Mucosa of gallbladder (tissue), 1 donor: ENCODE results near the gene CCNB2. TPM values are rescaled to one million over a fixed set of nuclear protein-coding genes. Genes with fewer than 3 reads are reported as not detected.
"Not testable (repeated sequence)": the region's sequence is repeated elsewhere in the genome, so short reads cannot be mapped to it uniquely, and the experiment has no call there.

ENCODE experiments used
- DNase-seq: peaks from one replicate; pipeline ENCODE4 v3.0.0-alpha.2; 2020; ENCODE audit warnings: low spot score
- total RNA-seq: library from RNA; stranded (reverse); gene quantifications from one replicate; pipeline ENCODE4 v1.2.1, GENCODE V29; 2021
- donor health status: DM: no; HTN: no; CAD: no.

Gene CCNB2
- 2.2 TPM for total RNA-seq

DNA sequence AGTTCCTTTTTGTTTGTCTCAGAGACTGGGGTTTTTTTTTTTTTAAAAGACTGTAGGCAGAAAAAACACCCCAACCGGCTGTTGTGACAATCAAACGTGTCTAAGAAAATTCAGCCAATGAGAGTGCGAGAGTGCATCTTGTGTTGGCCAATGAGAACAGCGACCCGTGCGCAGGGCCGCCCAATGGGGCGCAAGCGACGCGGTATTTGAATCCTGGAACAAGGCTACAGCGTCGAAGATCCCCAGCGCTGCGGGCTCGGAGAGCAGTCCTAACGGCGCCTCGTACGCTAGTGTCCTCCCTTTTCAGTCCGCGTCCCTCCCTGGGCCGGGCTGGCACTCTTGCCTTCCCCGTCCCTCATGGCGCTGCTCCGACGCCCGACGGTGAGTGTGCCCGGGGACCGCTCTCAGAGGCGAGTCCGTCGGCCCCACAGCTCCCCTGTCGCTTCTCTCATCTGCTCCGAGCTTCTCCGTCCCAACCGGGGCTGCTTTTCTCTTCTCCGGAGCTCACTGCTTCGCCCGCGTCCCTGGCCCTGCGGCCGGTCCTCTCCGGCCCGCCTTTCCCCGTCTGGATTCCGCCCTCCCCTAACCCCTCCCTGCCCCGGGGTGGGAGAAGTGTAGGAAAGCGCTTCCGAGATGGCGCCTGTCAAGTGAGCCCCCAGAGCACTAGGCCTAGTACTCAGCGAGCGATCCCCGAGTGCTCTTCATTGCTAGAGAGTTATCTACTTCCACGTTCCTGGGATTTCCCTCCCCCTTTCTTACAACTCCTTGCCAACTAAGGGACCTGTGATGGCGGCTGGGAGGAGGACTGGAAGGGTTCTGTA lies at the start of gene CCNB2:
TSS of gene CCNB2 (plus strand) at position 235 of the 821 bp plus-strand sequence. CDS start at position 358, 123 bp downstream.
- peak; percentile 91 for DNase-seq

DNA sequence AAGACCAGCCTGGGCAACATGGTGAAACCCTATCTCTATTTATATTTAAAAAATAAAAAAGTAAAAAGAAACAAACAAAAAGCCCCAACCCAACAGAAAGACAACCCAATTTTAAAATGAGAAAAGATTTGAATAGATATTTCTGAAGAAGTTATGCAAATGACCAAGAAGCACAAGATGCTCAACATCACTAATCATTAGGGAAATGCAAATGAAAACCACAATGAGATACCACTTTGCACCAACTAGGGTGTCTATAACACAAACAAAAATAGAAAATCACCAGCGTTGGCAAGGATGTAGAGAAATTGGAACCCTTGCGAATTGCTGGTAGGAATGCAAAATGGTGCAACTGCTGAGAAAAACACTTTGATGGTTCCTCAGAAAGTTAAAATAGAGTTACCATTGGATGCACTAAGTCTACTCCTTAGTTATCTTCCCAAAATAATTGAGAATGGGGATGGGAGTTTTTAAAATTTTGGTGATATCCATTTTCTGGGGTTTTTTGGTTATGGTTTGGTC lies 45.8 kb upstream of the CCNB2 start:
- no peak for DNase-seq

DNA sequence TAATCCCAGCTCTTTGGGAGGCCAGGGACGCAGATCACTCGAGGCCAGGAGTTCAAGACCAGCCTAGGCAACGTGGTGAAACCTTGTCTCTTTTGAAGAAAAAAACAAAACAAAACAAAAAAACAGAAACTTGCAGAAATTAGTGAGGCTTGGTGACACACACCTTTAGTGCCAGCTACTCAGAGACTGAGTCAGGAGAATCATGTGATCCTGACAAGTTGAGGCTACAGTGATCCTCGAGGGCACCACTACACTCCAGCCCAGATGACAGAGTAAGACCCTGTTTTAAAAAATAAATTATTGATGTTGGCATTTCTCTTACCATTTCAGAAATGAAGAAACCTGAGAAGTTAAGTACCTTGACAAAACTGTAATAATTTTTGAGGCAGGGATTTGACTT lies 44.6 kb upstream of the CCNB2 start:
- DNase-seq, result no peak

DNA sequence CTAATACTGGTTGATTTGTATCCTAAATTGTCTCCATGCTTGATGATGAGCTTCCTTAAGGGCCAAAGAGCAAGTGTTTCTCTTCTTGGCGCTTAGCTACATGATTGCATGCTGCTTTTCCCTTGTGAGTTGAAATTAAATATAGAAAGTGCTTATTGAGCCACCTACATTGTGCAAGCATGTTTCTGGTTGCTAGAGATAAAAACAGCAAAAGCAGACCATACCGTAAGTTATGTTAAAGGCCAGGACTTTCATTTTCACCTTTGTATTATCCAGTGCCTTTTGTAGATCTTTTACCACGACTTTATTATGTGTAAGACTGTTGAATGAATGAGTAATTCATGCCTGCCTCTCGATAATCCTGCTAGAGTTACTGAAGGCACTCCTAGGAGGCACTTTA lies 41.9 kb upstream of the CCNB2 start:
- no peak for DNase-seq

DNA sequence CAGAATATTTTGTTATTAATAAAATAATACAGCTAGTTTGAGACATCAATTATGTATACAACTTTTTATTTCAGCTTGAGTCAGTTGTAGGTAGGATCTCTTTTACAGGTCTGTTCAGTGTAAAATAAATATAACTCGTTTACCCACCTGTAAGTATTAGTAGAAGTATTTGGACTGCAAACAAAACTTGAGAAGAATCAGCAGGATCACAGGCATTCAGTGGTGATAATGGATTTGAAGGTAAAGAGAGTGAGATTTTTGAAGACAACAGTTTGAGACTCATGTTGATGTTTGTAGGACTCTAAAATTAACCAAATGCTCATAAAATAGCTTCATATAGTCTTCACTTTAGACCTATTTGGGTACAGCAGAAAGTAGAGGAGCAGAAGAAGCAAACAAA lies 35.5 kb upstream of the CCNB2 start:
- no peak for DNase-seq

DNA sequence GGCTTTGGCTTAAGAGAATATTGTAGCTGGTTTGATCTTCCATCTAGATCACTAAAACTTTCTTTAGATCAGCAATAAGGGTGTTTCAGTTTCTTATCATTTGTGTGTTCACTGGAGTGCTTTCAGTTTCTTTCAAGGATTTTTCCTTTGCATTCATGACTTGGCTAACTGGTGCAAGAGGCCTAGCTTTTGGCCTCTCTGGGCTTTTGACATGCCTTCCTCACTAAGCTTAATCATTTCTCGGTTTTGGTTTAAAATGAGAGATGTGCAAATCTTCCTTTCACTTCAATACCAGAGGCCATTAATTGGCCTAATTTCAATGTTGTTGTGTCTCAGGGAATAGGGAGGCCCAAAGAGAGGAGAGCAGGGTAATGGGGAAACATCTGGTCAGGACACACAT lies 30.3 kb upstream of the CCNB2 start:
- DNase-seq, result no peak

DNA sequence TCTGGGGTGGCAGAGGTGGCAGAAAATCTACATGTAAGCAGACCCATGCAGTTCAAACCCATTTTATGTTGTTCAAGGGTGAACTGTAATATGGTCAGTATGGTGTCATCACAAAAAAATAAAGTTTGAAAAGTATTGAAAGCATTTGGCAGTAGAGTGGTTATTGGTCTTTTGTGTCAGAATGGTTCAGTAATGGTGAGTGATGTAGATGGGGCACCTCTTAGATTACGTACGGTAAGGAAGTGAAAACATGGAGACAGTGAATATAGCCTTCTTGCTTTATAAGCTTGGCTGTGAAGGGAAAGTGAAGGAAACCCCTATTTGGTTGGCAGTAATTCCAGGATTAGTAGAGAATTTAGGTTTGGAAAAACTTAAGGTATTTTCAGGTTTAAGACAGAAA lies 17.2 kb upstream of the CCNB2 start:
- DNase-seq, result no peak

DNA sequence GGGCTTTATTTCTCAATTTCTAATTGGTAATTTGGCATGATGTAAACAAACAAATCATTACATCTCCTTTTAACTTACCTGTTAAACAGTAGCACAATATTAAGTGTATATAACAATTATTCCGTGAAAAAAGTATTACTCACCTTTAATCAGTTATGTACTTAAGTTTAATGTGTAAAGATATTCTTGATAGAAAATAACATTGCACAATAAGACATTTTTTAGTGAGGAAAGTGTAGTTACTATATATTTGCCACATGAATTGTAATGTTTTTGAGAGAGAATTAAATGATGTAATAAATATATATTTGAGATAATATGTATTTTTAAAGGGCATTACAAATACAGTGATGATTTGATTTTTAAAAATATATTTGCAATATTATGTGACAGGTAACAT lies 10.9 kb upstream of the CCNB2 start:
- no peak for DNase-seq

DNA sequence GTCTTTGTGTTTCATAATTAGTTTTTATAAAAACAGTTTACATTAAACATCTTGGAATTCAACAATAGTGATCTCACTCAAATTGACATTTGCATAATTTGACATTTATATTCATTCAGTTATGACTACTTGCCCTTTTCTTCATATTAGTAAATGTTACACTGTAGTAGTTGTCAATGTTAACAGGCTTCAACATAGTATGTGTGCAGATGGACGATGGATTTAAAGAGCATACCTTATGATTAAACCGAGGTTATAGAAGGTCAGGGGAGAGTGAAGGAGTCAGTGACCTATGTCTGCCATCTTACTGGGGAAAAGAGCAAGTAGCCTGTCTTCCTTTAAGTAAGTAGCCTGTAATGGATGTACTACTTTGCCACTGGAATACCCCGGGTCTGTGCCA lies 8.5 kb upstream of the CCNB2 start:
- no peak for DNase-seq

DNA sequence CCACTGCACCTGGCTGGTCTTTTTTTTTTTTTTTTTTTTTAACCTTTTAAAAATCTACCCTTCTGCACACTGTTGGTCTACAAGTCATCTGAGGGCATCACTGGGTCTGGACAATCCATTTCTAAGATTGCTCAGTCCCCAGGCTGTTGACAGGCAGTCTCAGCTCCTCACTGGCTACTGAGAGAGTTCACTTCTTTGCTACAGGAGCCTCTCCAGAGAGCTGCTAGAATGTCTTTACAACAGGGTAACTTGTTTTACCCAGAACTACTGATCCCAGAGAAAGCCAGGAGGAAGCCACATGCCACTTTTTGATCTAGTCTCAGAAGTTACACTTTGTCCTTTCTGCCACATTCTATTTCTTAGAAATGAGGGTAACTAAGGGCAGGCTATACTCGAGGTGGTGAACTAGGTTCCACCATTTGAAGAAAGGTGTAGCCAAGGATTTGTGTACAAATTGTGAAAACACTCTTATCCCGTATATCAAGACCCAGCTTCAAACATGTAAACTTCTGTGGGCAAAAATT lies 5.7 kb upstream of the CCNB2 start:
- DNase-seq, result no peak

DNA sequence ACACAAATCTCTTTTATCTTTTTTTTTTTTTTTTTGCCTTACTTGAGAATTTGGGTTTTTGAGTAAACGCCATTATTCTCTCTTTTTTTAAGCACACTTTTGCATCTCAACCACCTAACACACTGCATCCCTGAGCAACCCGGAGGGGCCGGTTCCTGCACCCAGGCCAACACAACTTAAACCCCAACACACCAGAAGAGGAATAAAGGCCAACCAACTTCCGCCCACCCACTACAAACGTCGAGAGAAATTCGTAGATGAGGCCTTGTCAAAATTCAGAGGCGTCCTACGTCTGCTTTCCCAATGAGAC lies 389 bp upstream of the CCNB2 start:
- no peak for DNase-seq

DNA sequence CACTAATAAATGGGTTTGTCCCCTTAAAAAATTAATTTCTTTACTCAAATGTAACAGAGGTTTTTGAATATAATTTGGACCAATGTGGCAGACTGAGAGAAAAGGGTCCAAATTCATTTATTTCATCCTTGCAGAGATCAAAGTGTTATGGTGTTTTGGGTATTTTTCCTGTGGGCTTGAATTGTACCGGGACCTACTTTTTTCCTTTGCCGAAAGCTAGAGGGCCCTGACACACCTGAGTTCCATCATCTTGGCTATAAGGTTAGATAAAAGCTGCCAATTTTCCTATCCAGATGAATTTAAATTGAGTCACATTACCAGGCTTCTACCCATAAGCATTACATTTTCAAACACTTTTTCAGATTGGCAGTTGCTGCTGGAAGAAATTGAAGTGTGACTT lies 908 bp downstream of the CCNB2 start:
- no peak for DNase-seq

DNA sequence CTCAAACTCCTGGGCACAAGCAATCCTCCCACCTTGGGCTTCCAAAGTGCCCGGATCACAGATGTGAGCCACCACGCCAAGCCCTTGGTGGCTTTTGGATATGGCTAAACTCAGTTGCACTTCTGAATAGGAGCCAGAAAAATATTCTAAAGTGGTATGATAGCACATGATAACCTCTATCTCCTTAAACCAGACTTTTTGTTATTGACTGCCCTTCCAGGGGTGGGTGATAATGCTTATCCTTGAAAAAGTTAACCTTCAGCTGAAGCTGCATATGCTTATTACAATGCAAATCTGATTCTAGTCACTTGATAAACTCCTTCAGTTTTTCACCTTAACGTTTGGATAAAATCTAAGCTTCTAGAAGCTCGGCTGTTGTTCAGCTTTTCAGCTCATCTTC lies 6.3 kb downstream of the CCNB2 start:
- no peak for DNase-seq

DNA sequence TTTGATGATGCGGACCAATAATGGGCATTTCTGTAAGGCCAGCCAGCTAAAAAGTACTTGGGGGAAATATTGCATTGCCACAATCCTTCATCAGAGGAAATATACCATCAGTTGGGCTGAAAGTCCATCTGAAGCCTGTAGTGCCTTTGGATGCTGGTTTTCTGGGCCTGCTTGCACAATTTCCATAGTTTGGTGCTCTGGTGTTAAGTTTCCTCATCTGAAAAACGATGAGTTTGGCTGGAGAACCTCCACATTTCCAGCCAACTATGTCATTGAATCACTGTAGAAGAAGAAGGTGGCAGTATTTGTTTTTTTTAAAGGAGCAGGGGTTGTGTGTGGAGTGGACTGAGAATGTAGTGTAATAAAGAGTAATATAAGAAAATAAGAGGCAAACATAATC lies 10.1 kb downstream of the CCNB2 start:
- no peak for DNase-seq

DNA sequence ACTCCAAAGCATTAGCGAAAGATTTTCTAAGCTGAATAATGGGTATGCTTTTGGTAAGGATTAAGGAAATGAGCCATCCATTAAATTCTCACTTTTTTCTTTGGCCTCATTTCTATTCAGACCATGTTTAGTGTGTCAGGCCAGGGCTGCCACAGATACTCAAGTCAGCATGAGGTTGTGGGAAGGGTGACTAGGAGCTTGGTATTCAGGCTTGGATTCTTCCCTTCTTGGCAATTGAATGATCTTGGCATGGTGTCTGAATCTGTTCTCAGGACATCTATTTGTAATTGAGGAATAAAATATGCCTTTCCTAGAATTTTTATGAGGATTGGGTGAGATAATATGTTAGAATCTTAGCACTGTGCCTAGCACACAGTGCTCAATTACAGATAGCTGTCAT lies 11.2 kb downstream of the CCNB2 start:
- no peak for DNase-seq

DNA sequence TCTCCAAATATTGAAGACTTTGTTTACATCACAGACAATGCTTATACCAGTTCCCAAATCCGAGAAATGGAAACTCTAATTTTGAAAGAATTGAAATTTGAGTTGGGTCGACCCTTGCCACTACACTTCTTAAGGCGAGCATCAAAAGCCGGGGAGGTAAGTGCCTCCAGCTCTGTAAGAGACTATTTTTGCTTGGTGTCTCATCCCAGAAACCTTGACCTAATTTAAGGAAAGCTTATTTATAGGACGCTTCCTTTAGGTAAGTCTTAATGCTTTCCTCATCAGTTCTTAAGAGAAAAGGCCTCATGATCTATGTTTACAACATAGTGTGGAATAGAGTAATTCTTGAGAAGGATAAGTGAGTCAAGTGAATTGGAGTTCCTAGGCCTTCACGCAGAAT lies 11.8 kb downstream of the CCNB2 start:
- no peak for DNase-seq

DNA sequence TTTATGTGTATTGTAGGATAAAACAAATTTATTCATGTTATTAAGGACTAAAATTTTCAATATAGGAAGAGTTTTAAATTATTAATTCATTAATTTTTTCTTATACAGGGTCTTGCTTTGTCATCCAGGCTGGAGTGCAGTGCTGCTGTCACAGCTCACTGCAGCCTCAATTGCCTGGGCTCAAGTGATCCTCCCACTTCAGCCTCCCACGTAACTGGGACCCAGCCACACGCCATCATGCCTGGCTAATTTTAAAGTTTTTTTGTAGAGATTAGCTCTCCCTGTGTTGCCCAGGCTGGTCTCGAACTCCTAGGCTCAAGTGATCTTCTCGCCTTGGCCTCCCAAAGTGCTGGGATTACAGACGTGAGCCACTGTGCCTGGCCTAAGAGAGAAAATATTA lies 14.7 kb downstream of the CCNB2 start:
- no peak for DNase-seq

DNA sequence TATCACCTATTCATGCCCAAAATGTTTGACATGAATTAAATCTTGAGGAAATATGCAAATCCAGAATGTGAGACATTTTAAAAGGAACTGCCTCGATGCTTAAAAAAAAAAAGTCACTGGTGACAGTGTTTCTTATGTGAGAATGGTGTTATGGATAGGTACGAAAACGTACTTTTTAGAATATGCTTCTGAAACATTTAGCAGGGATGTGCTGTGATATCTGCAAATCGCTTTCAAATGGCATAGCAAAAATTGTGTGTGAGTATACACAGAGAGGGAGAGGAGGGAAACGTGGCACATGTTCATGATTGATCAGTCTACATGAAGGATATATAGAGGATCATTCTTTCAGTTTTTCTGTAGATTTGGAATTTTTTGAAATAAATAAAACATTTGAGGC lies 16.0 kb downstream of the CCNB2 start:
- DNase-seq, result no peak

DNA sequence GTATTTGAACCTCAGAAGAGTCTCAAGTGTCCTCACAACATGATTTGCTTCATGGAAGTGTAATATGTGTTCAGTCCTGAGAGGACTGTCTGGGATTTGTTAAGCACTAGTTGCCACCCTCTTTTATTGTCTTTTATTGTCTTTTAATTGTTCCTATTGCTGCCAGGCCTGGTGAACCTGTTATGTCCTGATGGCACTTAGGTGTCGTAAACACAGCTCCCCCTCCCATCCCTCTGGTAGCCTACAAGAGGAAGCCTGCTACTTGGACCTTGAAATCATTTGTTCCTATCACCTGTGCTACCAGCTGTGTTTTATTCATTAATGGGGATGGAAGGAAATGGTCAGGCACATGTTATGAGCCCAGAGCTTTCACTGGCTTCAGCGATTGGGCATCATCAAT lies 19.3 kb downstream of the CCNB2 start:
- no peak for DNase-seq

DNA sequence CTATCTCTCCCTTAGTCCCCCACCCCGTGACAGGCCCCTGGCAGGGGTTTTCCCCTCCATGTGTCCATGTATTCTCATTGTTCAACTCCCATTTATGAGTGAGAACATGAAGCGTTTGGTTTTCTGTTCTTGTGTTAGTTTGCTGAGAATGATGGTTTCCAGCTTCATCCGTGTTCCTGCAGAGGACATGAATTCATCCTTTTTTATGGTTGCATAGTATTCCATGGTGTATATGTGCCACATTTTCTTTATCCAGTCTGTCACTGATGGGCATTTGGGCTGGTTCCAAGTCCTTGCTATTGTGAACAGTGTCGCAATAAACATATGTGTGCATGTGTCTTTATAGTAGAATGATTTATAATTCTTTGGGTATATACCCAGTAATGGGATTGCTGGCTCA lies 20.7 kb downstream of the CCNB2 start:
- DNase-seq, result not testable (repeated sequence)

DNA sequence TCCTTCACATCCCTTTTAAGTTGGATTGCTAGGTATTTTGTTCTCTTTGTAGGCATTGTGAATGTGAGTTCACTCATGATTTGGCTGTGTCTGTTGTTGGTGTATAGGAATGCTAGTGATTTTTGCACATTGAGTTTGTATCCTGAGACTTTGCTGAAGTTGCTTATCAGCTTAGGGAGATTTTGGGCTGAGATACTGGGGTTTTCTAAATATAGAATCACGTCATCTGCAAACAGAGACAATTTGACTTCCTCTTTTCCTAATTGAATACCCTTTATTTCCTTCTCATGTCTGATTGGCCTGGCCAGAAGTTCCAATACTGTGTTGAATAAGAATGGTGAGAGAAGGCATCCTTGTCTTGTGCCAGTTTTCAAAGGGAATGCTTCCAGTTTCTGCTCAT lies 22.3 kb downstream of the CCNB2 start:
- DNase-seq, result not testable (repeated sequence)

DNA sequence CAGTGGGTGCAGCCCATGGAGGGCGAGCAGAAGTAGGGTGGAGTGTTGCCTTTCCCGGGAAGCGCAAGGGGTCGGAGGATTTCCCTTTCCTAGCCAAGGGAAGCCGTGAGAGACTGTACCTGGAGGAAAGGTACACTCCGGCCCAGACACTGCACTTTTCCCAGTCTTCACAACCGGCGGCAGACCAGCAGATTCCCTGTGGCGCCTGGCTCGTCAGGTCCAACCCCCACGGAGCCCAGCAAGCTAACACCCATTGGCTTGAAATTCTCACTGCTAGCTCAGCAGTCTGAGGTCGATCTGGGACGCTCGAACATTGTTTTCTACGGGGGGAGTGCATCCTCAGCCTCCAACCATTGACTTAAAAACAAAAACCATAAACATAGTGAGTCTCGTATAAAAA lies 26.5 kb downstream of the CCNB2 start:
- DNase-seq, result no peak

DNA sequence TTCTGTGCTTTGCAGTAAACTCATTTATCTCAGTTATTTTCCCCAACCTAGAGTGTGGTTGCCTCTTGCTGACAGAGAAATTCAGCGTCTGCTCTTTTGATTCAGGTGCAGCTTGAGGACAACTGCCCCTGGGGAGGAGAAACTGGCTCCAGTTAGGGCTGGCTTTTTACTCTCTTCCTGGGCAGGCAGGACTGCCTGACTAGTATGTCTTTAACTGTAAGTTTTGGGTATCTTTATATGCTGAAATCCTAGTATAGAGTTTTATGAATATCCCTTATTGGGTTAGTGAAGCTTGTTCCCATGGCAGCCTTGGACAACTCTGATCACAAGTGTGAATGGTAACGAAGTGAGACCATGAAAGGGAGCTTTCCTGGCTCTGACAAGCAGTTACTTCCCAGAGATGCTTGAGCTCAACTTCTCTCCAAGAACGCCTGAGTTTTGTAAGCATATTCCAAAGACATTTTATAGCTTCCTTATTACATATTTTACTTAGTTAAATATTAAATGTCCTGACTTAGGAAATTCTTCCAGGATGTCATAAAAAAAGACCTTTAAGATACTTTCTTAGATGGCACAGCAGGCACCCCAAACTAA lies 27.1 kb downstream of the CCNB2 start:
- DNase-seq, result no peak
